DMS153 treated with DMSO at 0.1 percent for 48 hours (cell line): ENCODE results near the gene ZNF277.
"Not testable (repeated sequence)": the region's sequence is repeated elsewhere in the genome, so short reads cannot be mapped to it uniquely, and the experiment has no call there.

Source experiments
- DNase-seq: peaks from one replicate; lab custom pipeline; 2025; ENCODE audit not compliant: unreplicated experiment; lab: John Stamatoyannopoulos, UW

ZNF277 gene

DNA sequence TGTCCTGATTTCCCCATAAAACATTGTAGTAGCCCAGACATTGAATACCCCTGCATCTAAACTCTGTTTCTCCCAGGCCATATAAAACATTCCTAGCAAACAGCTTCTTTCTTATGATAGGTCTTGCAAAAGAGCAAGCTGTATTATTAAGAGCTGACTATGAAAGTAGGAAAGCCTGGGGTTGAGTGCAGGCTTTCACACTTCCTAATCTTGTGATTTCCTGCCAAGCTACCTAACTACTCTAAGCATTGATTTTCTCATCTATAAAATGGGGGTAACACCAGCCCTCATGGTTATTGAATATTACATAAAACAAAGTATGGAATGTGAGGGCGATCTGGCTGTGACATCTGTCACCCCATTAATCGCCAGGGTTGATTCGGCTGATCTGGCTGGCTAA lies 81.8 kb downstream of the ZNF277 start:
- DNase-seq, result no peak

DNA sequence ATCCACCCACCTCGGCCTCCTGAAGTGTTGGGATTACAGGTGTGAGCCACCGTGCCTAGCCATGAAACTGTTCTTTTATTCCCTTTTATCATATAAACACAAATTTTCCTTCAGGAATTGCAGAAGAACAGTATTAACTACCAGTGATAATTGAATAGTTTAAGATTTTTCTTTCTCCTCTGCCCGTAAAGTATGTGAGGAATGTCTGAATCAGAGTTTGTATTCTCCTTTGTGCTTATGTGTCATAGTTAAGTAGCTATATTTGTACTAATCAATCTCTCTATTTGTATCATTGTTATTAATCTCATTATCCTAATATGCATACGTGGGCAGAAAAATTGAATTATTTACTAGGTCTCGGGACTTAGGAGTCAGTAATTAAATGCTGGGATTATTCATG lies 83.6 kb downstream of the ZNF277 start:
- DNase-seq, result no peak

DNA sequence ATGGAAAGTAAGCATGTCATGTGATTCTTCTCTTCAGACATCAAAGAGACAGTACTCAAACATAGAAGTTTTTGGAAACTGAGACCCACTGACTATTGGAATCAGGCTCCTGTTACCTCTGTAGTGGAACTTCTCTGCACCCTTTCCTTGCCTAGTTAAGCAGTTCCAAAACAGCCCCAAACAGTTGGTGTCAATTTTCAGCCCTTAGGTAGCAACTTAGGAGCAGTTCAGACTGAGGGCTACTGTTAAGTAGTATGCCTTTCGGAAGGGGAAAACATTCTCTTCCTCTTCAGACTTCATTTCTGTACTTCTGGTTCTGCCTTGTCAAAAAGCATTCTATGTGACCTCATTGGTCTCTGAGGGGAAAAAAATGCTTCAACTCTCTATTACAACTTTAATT lies 85.7 kb downstream of the ZNF277 start:
- DNase-seq, result no peak

DNA sequence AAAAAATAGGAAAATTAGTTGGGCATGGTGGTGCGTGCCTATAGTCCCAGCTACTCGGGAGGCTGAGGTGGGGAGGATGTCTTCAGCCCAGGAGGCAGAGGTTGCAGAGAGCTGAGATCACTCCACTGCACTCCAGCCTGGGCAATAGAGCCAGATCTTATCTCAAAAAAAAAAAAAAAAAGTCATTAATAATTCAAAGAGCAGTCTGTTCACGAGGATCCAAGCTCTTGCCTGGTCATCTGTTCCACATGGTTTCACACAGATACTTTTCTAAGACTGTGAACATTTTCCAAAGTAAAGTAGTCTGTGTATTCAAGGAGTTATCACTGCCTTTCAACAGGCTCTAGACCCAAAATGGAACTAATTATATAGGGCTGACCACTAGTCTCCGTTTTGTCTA lies 86.9 kb downstream of the ZNF277 start:
- DNase-seq, result no peak

DNA sequence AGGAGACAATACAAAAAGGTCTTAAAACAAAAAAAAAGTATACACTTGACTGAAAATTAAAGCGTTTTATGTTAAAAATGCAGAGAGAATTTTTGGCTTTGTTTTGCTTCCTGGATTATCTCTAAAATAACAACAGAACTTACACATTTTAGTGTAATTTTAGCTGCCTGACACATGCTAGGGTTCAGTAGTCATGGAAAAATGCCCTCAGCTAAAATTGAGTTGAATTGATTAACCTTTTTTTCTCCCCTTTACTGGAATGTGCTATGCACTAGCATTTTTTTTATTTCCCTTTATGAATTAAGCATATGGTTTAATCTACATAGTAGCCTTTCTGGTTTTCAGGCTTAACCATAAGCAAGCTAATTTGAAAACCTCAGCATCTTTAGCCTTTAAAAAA lies 89.9 kb downstream of the ZNF277 start:
- DNase-seq, result no peak

DNA sequence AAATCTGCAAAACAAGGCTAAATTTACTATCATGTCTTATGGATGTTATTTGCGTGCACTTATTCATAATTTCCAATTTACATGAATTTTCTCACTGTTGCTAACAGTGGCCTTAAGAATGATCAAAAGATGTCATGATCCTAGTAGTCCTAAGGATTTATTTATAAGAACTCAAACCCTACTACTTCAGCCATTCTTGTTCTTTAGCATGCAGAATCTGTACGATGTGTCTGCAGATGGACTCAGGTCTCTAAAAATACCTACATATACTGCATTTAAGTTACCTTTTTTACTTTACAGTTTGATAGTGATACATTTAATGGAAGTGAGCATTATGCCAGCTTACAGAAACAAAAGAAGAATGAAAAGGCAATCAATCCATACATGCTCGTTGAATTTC lies 91.2 kb downstream of the ZNF277 start:
- DNase-seq, result no peak

DNA sequence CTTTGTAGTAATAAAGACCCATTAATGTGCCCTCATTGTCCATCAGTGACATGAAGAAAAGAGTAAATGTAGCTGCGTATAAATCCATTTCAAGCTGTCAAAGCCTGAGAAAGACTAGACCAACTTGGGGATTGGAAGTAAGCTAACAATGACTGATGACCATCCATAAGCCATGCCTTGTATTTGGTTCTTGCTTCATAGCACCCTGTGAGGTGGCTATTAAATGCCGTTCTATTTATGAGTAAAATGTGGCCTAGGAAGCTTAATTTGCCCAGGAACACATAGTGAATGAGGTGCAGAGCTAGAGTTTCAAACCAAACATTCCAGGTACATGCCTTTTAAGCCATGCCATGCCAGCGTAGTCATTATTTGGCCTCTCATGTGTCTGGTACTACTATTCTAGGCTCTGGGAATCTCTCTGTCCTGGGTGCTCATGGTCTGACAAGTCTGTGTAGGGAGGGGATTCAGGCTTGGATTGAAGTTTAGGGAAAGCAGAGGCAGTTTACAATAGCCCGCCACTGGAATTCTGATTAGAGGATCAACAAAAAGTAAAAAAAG lies 92.1 kb downstream of the ZNF277 start:
- DNase-seq, result no peak

DNA sequence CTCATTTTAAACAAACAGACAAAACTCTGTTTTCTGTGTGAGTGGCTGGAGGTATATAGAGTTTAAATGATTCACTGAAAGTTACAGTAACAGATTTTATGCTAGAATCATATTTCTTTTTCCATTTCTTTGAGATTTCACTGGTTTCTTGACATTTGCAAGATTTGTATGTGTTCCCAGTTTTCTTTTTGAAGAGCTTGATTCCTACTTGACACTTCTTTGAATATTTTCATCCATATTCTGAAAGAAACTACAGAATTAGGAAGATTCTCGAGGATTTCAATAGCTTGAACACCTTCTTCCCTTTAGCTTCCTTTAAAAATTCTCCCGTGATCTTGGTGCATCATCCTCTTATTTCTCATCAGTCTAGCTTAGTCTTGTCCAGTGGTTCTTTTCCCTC lies 93.6 kb downstream of the ZNF277 start:
- no peak for DNase-seq

DNA sequence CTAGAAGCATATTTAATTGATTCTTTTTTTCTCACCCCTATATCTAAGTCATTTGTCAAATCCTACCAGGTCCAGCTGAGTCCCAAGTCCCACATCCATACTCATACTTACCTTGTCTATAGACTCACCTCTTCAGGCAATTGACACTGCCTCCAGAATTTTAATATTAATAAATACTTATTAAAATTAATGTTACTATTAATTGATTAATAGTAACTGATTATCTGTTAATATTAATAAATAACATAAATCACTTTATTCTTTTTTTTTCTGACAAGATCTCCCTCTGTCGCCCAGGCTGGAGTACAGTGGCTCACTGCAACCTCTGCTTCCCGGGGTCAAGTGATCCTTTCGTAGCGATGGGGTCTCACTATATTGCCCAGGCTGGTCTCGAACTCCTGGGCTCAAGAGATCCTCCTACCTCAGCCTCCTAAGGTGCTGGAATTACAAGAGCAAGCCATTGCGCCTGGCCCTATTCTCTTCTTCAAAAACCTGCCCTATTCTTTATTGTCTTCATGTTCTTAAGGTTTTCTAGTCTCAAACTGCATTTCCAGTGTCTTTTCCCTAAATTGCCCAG lies 94.4 kb downstream of the ZNF277 start:
- DNase-seq, result no peak

DNA sequence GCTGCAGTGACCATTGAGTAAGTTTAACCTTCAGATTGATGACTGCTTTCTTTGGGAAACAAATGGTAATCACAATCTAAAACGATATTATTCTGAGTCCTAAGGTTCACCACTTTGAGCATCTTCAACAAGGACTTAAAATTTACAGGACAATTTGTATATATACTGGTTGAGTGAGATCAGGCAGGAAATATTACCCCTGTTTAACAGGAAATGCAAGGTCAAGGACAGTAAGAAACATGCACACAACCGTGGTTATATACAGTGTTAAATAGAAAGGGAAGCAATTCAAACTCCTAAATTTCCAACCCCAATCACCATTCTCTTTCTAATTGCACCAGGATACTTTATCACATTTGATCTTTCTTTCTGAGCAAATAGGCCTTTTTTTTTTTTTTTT lies 96.1 kb downstream of the ZNF277 start:
- no peak for DNase-seq

DNA sequence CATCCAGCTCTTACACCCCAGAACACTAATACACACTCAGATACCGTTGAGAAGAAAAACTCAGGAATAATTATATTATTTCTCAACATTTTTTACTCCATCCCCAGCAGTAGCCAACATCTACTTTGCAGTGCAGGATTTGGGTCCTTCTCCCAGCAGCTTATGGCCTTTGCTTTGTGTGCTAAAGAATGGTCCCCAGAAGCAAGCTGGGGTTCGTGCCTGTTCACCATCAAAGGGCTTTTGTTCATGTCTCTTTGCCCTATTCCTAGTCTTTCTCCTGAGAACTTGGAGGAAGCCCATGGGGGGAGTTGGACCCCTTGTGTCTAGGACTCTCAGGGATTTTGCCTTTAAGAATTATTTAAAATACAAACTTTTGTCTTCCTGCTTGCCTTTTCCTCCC lies 100.4 kb downstream of the ZNF277 start:
- no peak for DNase-seq

DNA sequence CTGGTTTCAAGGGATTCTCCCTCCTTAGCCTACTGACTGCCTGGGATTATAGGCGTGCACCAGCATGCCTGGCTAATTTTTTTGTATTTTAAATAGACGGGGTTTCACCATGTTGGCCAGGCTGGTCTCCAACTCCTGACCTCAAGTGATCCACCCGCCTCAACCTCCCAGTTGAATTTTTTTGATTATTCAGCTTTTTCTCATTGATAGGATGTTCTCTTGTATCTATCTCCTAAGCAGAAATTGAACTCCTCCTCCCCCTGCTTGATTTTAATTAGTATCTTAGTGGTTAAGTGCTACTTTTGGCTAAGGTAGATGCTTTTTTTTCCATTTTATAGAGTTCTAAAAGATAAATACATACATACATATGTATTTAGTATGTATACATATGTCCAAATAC lies 101.0 kb downstream of the ZNF277 start:
- DNase-seq, result no peak

DNA sequence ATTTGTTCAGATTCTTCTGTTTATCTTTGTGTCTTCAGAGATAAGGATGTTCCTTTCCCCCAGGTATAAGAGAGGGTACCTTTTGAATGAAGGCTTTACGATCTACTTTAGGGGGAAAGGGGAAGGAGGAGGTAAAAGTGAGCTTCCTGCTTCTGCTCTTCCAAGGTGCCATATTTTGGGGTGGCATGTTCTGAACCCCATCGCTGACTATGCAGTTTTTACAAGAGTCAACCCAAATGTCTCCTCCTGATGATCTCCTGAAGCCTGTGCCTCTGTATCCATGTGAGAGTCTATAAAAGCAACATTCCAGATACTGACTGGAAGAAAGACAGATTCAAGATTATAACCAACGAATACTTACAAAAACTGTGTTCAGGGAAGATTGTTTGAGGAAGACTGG lies 102.5 kb downstream of the ZNF277 start:
- DNase-seq, result no peak

DNA sequence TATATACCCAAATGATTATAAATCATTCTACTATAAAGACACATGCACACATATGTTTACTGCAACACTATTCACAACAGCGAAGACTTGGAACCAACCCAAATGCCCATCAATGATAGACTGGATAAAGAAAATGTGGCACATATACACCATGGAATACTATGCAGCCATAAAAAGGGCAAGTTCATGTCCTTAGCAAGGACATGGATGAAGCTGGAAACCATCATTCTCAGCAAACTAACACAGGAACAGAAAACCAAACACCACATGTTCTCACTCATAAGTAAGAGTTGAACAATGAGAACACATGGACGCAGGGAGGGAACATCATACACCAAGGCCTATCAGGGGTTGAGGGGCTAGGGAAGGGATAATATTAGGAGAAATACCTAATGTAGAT lies 110.3 kb downstream of the ZNF277 start:
- not testable (repeated sequence) for DNase-seq

DNA sequence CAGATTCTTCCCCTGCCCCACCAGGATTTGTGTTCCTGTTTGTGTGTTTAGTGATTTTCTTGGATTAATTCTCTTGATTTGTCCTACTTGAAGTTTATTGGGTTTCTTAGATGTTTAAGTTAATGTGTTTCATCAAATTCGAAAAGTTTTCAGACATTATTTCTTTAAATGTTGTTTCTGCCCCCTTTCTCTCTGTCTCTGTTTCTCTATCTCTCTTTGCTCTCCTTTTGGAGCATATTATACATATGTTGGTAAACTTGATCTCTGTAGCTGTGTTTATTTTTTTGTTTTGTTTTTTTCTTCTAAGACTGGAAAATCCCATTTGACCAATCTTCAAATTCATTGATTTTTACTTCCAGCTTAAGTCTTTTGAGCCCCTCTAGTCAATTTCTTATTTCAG lies 115.6 kb downstream of the ZNF277 start:
- no peak for DNase-seq

DNA sequence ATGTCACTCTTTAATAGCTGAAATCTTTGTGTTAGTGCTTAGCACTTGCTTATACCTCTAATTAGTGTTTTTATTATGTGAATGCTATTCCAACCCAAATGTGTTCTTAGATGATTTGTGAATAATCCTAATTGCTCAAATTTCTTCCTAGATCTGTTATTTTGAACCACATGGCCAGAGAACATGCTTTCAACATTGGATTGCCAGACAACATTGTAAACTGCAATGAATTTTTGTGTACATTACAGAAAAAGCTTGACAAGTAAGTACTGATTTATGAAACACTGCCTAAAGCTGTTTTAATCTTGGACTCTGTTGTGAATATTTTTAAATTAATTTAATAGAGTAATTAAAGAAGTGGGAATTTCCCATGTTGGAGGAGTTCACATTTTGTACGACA lies 121.1 kb downstream of the ZNF277 start:
- no peak for DNase-seq

DNA sequence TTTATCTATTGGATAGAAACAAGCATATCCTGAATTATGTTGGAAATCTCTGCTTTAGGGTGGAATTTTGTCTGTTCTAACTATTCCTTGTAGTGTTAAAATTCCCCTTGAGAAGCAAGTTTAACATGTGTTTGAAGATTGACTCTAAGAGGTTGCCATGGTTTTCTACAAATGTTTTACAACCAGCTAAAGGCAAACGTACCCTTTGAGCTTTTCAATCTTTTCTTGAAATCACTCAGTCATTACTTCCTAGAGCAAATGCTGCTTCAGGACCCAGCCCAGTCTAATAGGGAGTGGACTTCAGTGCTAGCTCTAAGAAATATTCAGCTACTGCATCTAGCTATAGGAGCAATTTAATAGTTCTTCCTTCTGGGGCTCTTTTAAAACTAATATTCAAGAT lies 125.0 kb downstream of the ZNF277 start:
- no peak for DNase-seq

DNA sequence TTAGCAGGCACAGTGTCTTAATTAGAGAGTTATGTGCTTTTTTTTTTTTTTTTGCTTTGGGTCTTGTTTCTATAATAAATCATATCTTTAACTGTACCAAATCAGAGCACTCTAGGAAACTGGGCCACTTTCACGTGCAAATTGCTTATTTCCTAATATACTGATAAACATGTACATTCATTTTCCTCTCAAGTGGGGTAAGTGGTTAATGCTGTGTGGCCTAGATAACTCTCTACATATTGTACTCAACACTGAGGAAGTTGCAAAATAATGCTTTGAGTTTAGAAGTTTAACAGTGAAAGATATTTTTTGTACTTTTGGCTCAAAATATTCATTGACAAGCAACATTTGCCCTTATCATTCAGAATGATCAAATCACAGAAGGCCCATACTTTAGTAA lies 127.9 kb downstream of the ZNF277 start:
- DNase-seq, result no peak

DNA sequence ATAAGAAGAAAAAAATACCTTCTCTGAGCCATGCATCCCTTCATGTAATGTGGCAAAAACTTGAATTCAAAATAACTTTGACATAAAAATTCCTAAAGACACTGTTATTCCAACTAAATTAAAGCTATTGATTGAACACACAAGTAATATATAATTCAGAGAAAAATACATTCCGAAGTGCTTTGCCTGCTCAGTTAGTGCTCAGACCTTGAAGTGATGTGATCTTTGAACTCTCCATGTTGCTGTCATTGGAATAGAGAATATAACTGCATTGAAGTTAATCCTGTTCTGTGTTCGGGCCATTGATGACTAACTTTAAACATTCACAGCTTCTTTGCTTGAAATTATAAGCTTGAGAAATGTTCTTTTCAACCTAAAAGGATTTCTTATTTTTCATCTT lies 129.8 kb downstream of the ZNF277 start:
- no peak for DNase-seq

DNA sequence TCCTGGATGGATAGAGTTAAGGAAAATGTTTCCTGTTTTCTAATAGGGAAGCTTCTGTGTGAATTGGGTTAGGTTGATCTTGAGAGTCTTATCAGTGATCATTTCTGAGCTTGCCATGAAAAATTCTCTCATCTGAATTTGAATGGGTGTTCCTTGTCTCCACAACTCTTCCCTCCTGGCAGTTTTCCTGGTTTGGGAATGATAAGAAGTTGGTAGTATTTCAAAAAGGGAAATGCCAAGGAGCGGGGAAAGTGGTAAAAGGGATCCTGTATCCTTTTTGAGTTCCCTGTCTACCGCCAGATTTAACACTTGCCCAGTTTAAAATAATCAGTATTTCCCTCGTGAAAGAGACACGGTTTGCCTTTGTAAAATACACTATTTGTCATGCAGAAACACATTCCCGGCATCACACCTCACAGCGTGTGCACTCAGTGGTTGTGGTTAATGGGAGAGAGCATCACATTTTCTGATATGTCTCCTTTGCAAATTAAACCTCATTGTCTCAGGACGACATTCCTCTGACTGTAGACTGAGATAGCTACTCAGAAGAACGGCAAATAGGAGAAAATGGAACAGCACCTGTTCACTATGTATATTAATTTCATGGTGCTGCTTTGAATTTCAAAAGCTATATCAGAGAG lies 130.6 kb downstream of the ZNF277 start:
- DNase-seq, result no peak

DNA sequence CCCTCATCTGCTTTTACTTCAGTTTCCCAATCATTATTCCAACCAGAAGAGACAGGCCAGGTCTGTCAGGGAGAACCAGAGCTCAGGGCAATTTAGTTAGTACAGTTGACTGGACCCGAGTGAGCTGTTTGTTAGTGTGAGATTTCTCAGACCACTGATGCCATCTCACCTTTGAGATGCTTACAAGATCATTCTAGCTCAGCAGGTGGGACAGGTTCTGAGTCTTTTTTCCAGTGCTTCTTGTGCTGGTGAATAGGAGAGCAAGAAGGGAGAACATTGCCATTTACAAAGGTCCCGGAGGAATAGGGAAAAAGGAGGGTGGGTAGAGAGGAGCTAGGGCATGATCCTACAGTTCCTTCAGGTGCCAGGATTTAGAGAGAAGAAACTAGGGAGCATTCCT lies 131.4 kb downstream of the ZNF277 start:
- DNase-seq, result no peak

DNA sequence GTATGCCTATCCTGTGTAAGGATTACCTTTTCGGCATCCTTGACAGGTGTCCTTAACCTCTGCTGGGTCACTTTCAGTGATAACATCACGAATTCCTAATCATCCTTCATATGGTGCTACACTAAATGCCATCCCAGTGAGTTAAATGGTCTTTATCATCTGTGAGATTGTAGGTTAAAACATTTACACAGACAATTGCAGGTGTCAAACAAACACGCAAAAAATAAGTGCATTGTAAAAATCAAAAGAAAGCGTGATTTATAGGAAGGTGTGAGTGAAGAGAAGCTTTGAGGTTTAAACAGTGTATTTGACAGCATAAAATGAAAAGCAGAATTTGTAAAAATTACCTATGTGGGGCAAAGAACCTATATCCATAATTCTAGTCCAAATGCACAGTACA lies 132.3 kb downstream of the ZNF277 start:
- DNase-seq, result no peak

DNA sequence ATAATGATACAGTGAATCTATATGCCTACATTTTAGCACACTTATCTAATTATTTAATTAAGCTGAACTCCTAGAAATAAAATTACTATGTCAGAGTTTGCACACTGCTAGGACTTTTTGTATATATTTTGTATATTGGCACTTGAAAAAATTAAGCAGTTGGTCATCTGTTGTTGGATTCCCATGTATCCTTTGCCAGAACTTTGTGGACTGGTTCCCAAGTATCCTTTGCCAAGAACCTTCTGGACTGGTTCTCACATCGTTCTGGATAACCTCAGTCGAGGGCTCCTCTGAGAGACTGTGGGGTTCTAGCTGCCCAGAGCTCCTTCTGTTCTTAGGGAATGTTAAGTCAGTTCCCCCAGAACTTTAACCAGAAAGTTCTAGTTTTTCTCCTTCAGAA lies 135.0 kb downstream of the ZNF277 start:
- no peak for DNase-seq
